ENCODE results near the gene NPC1L1.

Gene NPC1L1

GRCh38 chr7:44534501-44534900, 6.6 kb downstream of the NPC1L1 start:
- Histone ChIP-seq H2AK5ac (ENCODE audit: low read length, severe bottlenecking) (no peak overlapping the region), H2AFZ (ENCODE audit: low read depth, low read length) (peak overlapping the region; percentile 15)

GRCh38 chr7:44534087-44534486, 7.0 kb downstream of the NPC1L1 start:
- no peak overlapping the region for H3K4ac ChIP-seq (ENCODE audit: low read depth in 1 of 2, low read length in 2 of 2)
- DNase-seq, result peak; percentile 87
- H3K18ac ChIP-seq (ENCODE audit: low read depth in 1 of 2, low read length in 2 of 2), result peak overlapping the region; percentile 47 to 64
- H4K8ac ChIP-seq (ENCODE audit: low read length), result no peak overlapping the region
- peaks cover 9% of the 10 kb centered on the region for H3K4me1 ChIP-seq (ENCODE audit: control insufficient read depth, insufficient read depth, low read depth, low read length)
- no peaks in the 10 kb centered on the region for H3K9me3 ChIP-seq (ENCODE audit: control insufficient read depth, low read length)
- H3K23ac ChIP-seq (ENCODE audit: low read length in 2 of 2), result peak overlapping the region in 1 of 2 experiments; percentile 48
- H2AK5ac ChIP-seq (ENCODE audit: low read length, severe bottlenecking), result no peak overlapping the region
- H2BK5ac ChIP-seq (ENCODE audit: low read depth, low read length, poor library complexity, severe bottlenecking), result no peak overlapping the region
- no peak overlapping the region for H3K9ac ChIP-seq (ENCODE audit: low read length)
- H4K91ac ChIP-seq (ENCODE audit: low read length), result no peak overlapping the region
- no peak overlapping the region for H2BK120ac ChIP-seq (ENCODE audit: low read depth, low read length)
- no peaks in the 10 kb centered on the region for H3K79me1 ChIP-seq (replicated peaks; ENCODE audit: low read length, poor library complexity, severe bottlenecking)
- peaks cover 0 to 7% of the 10 kb centered on the region in 2 experiments for H3K27me3 ChIP-seq (ENCODE audit: control insufficient read depth in 1 of 2, insufficient read depth in 1 of 2, low read length in 2 of 2)
- H3K4me2 ChIP-seq (ENCODE audit: low read length, poor library complexity, severe bottlenecking), result no peak overlapping the region
- H3K36me3 ChIP-seq (ENCODE audit: control insufficient read depth in 1 of 2, insufficient read depth in 2 of 2, low read depth in 1 of 2, low read length in 2 of 2), result peaks cover 0 to 5% of the 10 kb centered on the region in 2 experiments
- no peak overlapping the region for H2BK15ac ChIP-seq (ENCODE audit: low read depth, poor library complexity, severe bottlenecking)
- H2BK12ac ChIP-seq (ENCODE audit: low read length in 2 of 2), result peak overlapping the region in 1 of 2 experiments; percentile 88
- peak overlapping the region; percentile 15 for H2AFZ ChIP-seq (ENCODE audit: low read depth, low read length)
- no peak overlapping the region for H3K27ac ChIP-seq (ENCODE audit: low read length, poor library complexity, severe bottlenecking)
- WGBS, result 46% methylated on average over 5 of the region's 5 CpGs
- H3K4me3 ChIP-seq (ENCODE audit: insufficient read depth in 1 of 2, low read depth in 1 of 2, low read length in 2 of 2), result no peak overlapping the region
- no peak overlapping the region for H3K14ac ChIP-seq (ENCODE audit: low read length in 2 of 2)

More at GRCh38 chr7:44534501-44534900, 6.6 kb downstream of the NPC1L1 start:
- H3K79me1 ChIP-seq (replicated peaks; ENCODE audit: low read length, poor library complexity, severe bottlenecking), result no peaks in the 10 kb centered on the region
- H3K4ac ChIP-seq (ENCODE audit: low read depth in 1 of 2, low read length in 2 of 2), result no peak overlapping the region
- H2BK12ac ChIP-seq (ENCODE audit: low read length in 2 of 2), result peak overlapping the region in 1 of 2 experiments; percentile 88
- H3K18ac ChIP-seq (ENCODE audit: low read depth in 1 of 2, low read length in 2 of 2), result peak overlapping the region; percentile 15 to 64
- H4K8ac ChIP-seq (ENCODE audit: low read length), result no peak overlapping the region
- WGBS, result 66% methylated on average over 7 of the region's 7 CpGs
- H3K9ac ChIP-seq (ENCODE audit: low read length), result no peak overlapping the region
- H3K36me3 ChIP-seq (ENCODE audit: control insufficient read depth in 1 of 2, insufficient read depth in 2 of 2, low read depth in 1 of 2, low read length in 2 of 2), result peaks cover 0 to 5% of the 10 kb centered on the region in 2 experiments
- peak; percentile 32 for DNase-seq
- no peaks in the 10 kb centered on the region for H3K9me3 ChIP-seq (ENCODE audit: control insufficient read depth, low read length)
- H3K27me3 ChIP-seq (ENCODE audit: control insufficient read depth in 1 of 2, insufficient read depth in 1 of 2, low read length in 2 of 2), result peaks cover 0 to 7% of the 10 kb centered on the region in 2 experiments
- no peak overlapping the region for H3K27ac ChIP-seq (ENCODE audit: low read length, poor library complexity, severe bottlenecking)
- no peak overlapping the region for H3K4me3 ChIP-seq (ENCODE audit: insufficient read depth in 1 of 2, low read depth in 1 of 2, low read length in 2 of 2)
- no peak overlapping the region for H2BK5ac ChIP-seq (ENCODE audit: low read depth, low read length, poor library complexity, severe bottlenecking)
- H3K4me2 ChIP-seq (ENCODE audit: low read length, poor library complexity, severe bottlenecking), result no peak overlapping the region
- no peak overlapping the region for H2BK15ac ChIP-seq (ENCODE audit: low read depth, poor library complexity, severe bottlenecking)
- no peak overlapping the region for H2BK120ac ChIP-seq (ENCODE audit: low read depth, low read length)
- H3K23ac ChIP-seq (ENCODE audit: low read length in 2 of 2), result peak overlapping the region in 1 of 2 experiments; percentile 48
- peaks cover 9% of the 10 kb centered on the region for H3K4me1 ChIP-seq (ENCODE audit: control insufficient read depth, insufficient read depth, low read depth, low read length)
- peak overlapping the region in 1 of 2 experiments; percentile 66 for H3K14ac ChIP-seq (ENCODE audit: low read length in 2 of 2)
- no peak overlapping the region for H4K91ac ChIP-seq (ENCODE audit: low read length)

- Histone ChIP-seq H3K4me2 (ENCODE audit: low read length, poor library complexity, severe bottlenecking) (no peak overlapping the region), H2BK5ac (ENCODE audit: low read depth, low read length, poor library complexity, severe bottlenecking) (no peak overlapping the region), H3K79me1 (replicated peaks; ENCODE audit: low read length, poor library complexity, severe bottlenecking) (no peaks in the 10 kb centered on the region), H3K4ac (ENCODE audit: low read depth in 1 of 2, low read length in 2 of 2) (peak overlapping the region in 1 of 2 experiments; percentile 3), H2BK15ac (ENCODE audit: low read depth, poor library complexity, severe bottlenecking) (peak overlapping the region; percentile 44), H2AFZ (ENCODE audit: low read depth, low read length) (no peak overlapping the region), H4K91ac (ENCODE audit: low read length) (peak overlapping the region; percentile 43), H3K4me1 (ENCODE audit: control insufficient read depth, insufficient read depth, low read depth, low read length) (peaks cover 9% of the 10 kb centered on the region), H3K14ac (ENCODE audit: low read length in 2 of 2) (peak overlapping the region in 1 of 2 experiments; percentile 53), H3K18ac (ENCODE audit: low read depth in 1 of 2, low read length in 2 of 2) (peak overlapping the region; percentile 47 to 67), H3K23ac (ENCODE audit: low read length in 2 of 2) (no peak overlapping the region), H3K4me3 (ENCODE audit: insufficient read depth in 1 of 2, low read depth in 1 of 2, low read length in 2 of 2) (no peak overlapping the region), H4K8ac (ENCODE audit: low read length) (peak overlapping the region; percentile 69), H2BK12ac (ENCODE audit: low read length in 2 of 2) (peak overlapping the region; percentile 30 to 40), H3K9me3 (ENCODE audit: control insufficient read depth, low read length) (peaks cover under 1% of the 10 kb centered on the region), H3K27me3 (ENCODE audit: control insufficient read depth in 1 of 2, insufficient read depth in 1 of 2, low read length in 2 of 2) (peaks cover 0 to 7% of the 10 kb centered on the region in 2 experiments), H2BK120ac (ENCODE audit: low read depth, low read length) (no peak overlapping the region), H3K9ac (ENCODE audit: low read length) (no peak overlapping the region), H3K36me3 (ENCODE audit: control insufficient read depth in 1 of 2, insufficient read depth in 2 of 2, low read depth in 1 of 2, low read length in 2 of 2) (peaks cover 0 to 5% of the 10 kb centered on the region in 2 experiments), H3K27ac (ENCODE audit: low read length, poor library complexity, severe bottlenecking) (no peak overlapping the region), H2AK5ac (ENCODE audit: low read length, severe bottlenecking) (no peak overlapping the region)
- WGBS, result 89% methylated on average over 8 of the region's 8 CpGs
- peak; percentile 71 for DNase-seq
Measured at GRCh38 chr7:44533301-44534055, 7.7 kb downstream of the NPC1L1 start.
